ENCODE results near the gene MINDY2.

The MINDY2 gene

DNA sequence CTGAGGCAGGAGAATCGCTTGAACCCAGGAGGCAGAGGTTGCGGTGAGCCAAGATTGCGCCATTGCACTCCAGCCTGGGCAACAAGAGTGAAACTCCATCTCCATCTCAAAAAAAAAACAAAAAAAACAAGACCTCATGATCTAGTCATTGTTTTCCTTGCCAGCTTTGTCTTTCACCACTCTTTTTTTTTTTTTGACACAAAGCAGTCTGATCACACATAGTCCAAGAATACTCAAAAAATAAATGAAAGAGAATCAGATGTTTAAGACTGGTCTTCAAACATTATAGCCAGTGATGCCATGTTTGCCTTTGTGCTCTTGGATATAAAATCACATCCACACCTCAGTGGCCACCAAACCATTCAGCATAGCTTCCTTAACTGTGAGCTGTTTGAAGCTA is 15.8 kb upstream of the MINDY2 start:
- DNase-seq: no peak
- CTCF ChIA-PET: interaction anchor here (0.5 to 1.8 kb wide), 2 partner anchors 9 to 119 kb away, joined by 3 to 7 read pairs; no protein-coding TSS in a partner anchor

GRCh38 chr15:58755956-58756355 is 15.1 kb upstream of the MINDY2 start:
- no peak overlapping the region for H3K27ac ChIP-seq (ENCODE audit: insufficient read depth in 1 of 2, low read depth in 1 of 2, low read length in 2 of 2, poor library complexity in 1 of 2, severe bottlenecking in 2 of 2)
- no peak overlapping the region for H3K4me3 ChIP-seq (ENCODE audit: control insufficient read depth in 1 of 7, extremely low read depth in 1 of 7, insufficient read depth in 4 of 7, low read depth in 2 of 7, low read length in 6 of 7)
- no peaks in the 10 kb centered on the region for H3K36me3 ChIP-seq (ENCODE audit: control insufficient read depth in 4 of 4, insufficient read depth in 4 of 4, low read length in 3 of 4)
- peak in 2 of 3 donors; percentile 17 to 33 for DNase-seq
- 94% methylated on average over 3 of the region's 6 CpGs for WGBS (ENCODE audit: insufficient coverage)
- ChIA-PET CTCF (interaction anchor here (1.8 kb wide), 1 partner anchor 9 kb away, joined by 7 read pairs; no protein-coding TSS in a partner anchor), POLR2A (no interaction called here)
- H3K27me3 ChIP-seq (replicated peaks in 2 of 5; ENCODE audit: control insufficient read depth in 4 of 5, insufficient read depth in 5 of 5, low read length in 4 of 5): no peaks in the 10 kb centered on the region
- no peaks in the 10 kb centered on the region for H3K9me3 ChIP-seq (ENCODE audit: control extremely low read depth in 1 of 5, control insufficient read depth in 4 of 5, insufficient read depth in 2 of 5, low read depth in 1 of 5, low read length in 4 of 5)
- peaks cover 0 to 4% (median 0%) of the 10 kb centered on the region in 4 experiments for H3K4me1 ChIP-seq (ENCODE audit: control extremely low read depth in 1 of 4, control insufficient read depth in 4 of 4, insufficient read depth in 4 of 4, low read length in 3 of 4)

More for the DNA sequence above, 15.8 kb upstream of the MINDY2 start:
- POLR2A ChIA-PET: no interaction called here
- Histone ChIP-seq H3K27ac (ENCODE audit: insufficient read depth in 1 of 2, low read depth in 1 of 2, low read length in 2 of 2, poor library complexity in 1 of 2, severe bottlenecking in 2 of 2) (no peak overlapping the region), H3K9me3 (ENCODE audit: control extremely low read depth in 1 of 5, control insufficient read depth in 4 of 5, insufficient read depth in 2 of 5, low read depth in 1 of 5, low read length in 4 of 5) (no peaks in the 10 kb centered on the region), H3K4me1 (ENCODE audit: control extremely low read depth in 1 of 4, control insufficient read depth in 4 of 4, insufficient read depth in 4 of 4, low read length in 3 of 4) (peaks cover 0 to 9% (median 3%) of the 10 kb centered on the region in 4 experiments), H3K36me3 (ENCODE audit: control insufficient read depth in 4 of 4, insufficient read depth in 4 of 4, low read length in 3 of 4) (no peaks in the 10 kb centered on the region), H3K27me3 (replicated peaks in 2 of 5; ENCODE audit: control insufficient read depth in 4 of 5, insufficient read depth in 5 of 5, low read length in 4 of 5) (no peaks in the 10 kb centered on the region), H3K4me3 (ENCODE audit: control insufficient read depth in 1 of 7, extremely low read depth in 1 of 7, insufficient read depth in 4 of 7, low read depth in 2 of 7, low read length in 6 of 7) (no peak overlapping the region)
- WGBS (ENCODE audit: insufficient coverage): no CpG with 5 or more reads among the region's 3 CpGs

DNA sequence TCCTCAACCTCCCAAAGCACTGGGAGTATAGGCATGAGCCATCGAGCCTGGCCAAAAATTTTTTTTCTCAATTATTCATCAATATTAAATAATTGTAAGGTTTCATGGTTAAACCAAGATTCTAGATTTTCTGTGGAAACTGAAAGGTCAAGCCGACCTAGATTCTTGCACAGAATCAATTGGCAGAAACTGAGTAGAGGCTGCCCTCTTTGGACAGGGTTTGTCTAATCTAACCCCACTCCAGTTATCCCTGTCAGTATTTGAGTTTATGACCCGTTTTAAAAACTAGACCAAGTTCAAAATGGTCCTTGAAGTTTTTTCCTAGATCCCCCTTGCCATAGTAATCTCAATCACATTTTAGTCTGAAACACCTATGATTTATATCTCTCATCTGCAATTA is 13.0 kb upstream of the MINDY2 start:
- DNase-seq: peak in 2 of 3 donors; percentile 15 to 26
- ChIA-PET CTCF (interaction anchor here (0.7 kb wide), 1 partner anchor 319 kb away, joined by 3 read pairs; no protein-coding TSS in a partner anchor), POLR2A (no interaction called here)
- Histone ChIP-seq H3K4me1 (ENCODE audit: control extremely low read depth in 1 of 4, control insufficient read depth in 4 of 4, insufficient read depth in 4 of 4, low read length in 3 of 4) (no peaks in the 10 kb centered on the region), H3K27me3 (replicated peaks in 2 of 5; ENCODE audit: control insufficient read depth in 4 of 5, insufficient read depth in 5 of 5, low read length in 4 of 5) (no peaks in the 10 kb centered on the region), H3K9me3 (ENCODE audit: control extremely low read depth in 1 of 5, control insufficient read depth in 4 of 5, insufficient read depth in 2 of 5, low read depth in 1 of 5, low read length in 4 of 5) (no peaks in the 10 kb centered on the region), H3K36me3 (ENCODE audit: control insufficient read depth in 4 of 4, insufficient read depth in 4 of 4, low read length in 3 of 4) (no peaks in the 10 kb centered on the region), H3K27ac (ENCODE audit: insufficient read depth in 1 of 2, low read depth in 1 of 2, low read length in 2 of 2, poor library complexity in 1 of 2, severe bottlenecking in 2 of 2) (no peak overlapping the region), H3K4me3 (ENCODE audit: control insufficient read depth in 1 of 7, extremely low read depth in 1 of 7, insufficient read depth in 4 of 7, low read depth in 2 of 7, low read length in 6 of 7) (no peak overlapping the region)
- 50% methylated on average over 1 of the region's 3 CpGs for WGBS (ENCODE audit: insufficient coverage)

GRCh38 chr15:58760385-58761009 is 10.6 kb upstream of the MINDY2 start:
- Histone ChIP-seq H3K9me3 (ENCODE audit: control extremely low read depth in 1 of 5, control insufficient read depth in 4 of 5, insufficient read depth in 2 of 5, low read depth in 1 of 5, low read length in 4 of 5) (peaks cover 3 to 7% (median 5%) of the 10 kb centered on the region in 5 experiments), H3K4me1 (ENCODE audit: control extremely low read depth in 1 of 4, control insufficient read depth in 4 of 4, insufficient read depth in 4 of 4, low read length in 3 of 4) (no peaks in the 10 kb centered on the region), H3K4me3 (ENCODE audit: control insufficient read depth in 1 of 7, extremely low read depth in 1 of 7, insufficient read depth in 4 of 7, low read depth in 2 of 7, low read length in 6 of 7) (no peak overlapping the region), H3K36me3 (ENCODE audit: control insufficient read depth in 4 of 4, insufficient read depth in 4 of 4, low read length in 3 of 4) (no peaks in the 10 kb centered on the region), H3K27me3 (replicated peaks in 2 of 5; ENCODE audit: control insufficient read depth in 4 of 5, insufficient read depth in 5 of 5, low read length in 4 of 5) (no peaks in the 10 kb centered on the region), H3K27ac (ENCODE audit: insufficient read depth in 1 of 2, low read depth in 1 of 2, low read length in 2 of 2, poor library complexity in 1 of 2, severe bottlenecking in 2 of 2) (no peak overlapping the region)
- no peak for DNase-seq
- ChIA-PET CTCF (interaction anchor here (0.6 to 1.8 kb wide), 5 partner anchors 9 to 548 kb away, joined by 3 to 6 read pairs (median 4); partner anchors contain the start of genes ADAM10 and MINDY2), POLR2A (no interaction called here)
- WGBS (ENCODE audit: insufficient coverage): 98% methylated on average over 4 of the region's 7 CpGs

DNA sequence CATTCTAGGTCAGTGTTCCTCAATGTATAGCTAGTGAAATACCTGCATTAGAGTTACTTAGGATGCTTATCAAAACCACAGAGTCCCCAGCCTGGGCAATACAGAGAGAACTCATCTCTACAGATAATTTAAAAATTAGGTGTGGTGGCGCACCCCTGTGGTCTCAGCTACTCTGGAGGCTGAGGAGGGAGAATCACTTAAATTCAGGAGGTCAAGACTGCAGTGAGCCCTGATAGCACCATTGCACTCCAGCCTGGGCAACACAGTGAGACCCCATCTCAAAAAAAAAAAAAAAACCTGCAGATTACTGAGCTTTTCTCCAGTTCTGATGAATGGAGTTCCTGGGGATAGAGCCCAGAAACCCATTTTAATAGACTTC is 10.1 kb upstream of the MINDY2 start:
- 100% methylated on average over 1 of the region's 1 CpG for WGBS (ENCODE audit: insufficient coverage)
- Histone ChIP-seq H3K36me3 (ENCODE audit: control insufficient read depth in 4 of 4, insufficient read depth in 4 of 4, low read length in 3 of 4) (no peaks in the 10 kb centered on the region), H3K27ac (ENCODE audit: insufficient read depth in 1 of 2, low read depth in 1 of 2, low read length in 2 of 2, poor library complexity in 1 of 2, severe bottlenecking in 2 of 2) (no peak overlapping the region), H3K27me3 (replicated peaks in 2 of 5; ENCODE audit: control insufficient read depth in 4 of 5, insufficient read depth in 5 of 5, low read length in 4 of 5) (no peaks in the 10 kb centered on the region), H3K4me1 (ENCODE audit: control extremely low read depth in 1 of 4, control insufficient read depth in 4 of 4, insufficient read depth in 4 of 4, low read length in 3 of 4) (no peaks in the 10 kb centered on the region), H3K4me3 (ENCODE audit: control insufficient read depth in 1 of 7, extremely low read depth in 1 of 7, insufficient read depth in 4 of 7, low read depth in 2 of 7, low read length in 6 of 7) (no peak overlapping the region), H3K9me3 (ENCODE audit: control extremely low read depth in 1 of 5, control insufficient read depth in 4 of 5, insufficient read depth in 2 of 5, low read depth in 1 of 5, low read length in 4 of 5) (peaks cover 3 to 7% (median 5%) of the 10 kb centered on the region in 5 experiments)
- no peak for DNase-seq
- ChIA-PET CTCF (interaction anchor here (1.1 to 1.8 kb wide), 3 partner anchors 10 to 548 kb away, joined by 3 to 6 read pairs (median 4); partner anchors contain the start of genes ADAM10 and MINDY2), POLR2A (no interaction called here)

DNA sequence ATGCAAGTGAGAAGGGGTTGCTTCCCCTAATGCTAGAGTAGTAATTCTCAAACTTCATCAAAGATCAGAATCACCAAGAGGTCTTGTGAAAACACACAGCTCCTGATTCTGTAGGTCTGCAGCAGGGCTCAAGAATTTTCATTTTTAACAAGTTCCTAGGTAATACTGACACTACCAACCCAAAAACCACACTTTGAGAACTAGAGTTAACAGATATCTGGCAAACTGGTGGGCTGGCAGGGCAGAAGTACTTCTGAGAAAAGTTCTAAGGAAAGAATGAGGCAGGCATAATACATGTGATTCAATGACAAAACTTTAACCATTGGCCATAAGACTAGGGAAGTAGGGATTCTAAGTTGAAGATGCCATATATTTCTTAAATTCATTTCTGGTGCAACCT is 8.8 kb upstream of the MINDY2 start:
- ChIA-PET POLR2A (no interaction called here), CTCF (no interaction called here)
- DNase-seq: no peak
- no peaks in the 10 kb centered on the region for H3K36me3 ChIP-seq (ENCODE audit: control insufficient read depth in 4 of 4, insufficient read depth in 4 of 4, low read length in 3 of 4)
- H3K27me3 ChIP-seq (replicated peaks in 2 of 5; ENCODE audit: control insufficient read depth in 4 of 5, insufficient read depth in 5 of 5, low read length in 4 of 5): no peaks in the 10 kb centered on the region
- H3K4me1 ChIP-seq (ENCODE audit: control extremely low read depth in 1 of 4, control insufficient read depth in 4 of 4, insufficient read depth in 4 of 4, low read length in 3 of 4): no peaks in the 10 kb centered on the region
- peaks cover 3 to 7% (median 5%) of the 10 kb centered on the region in 5 experiments for H3K9me3 ChIP-seq (ENCODE audit: control extremely low read depth in 1 of 5, control insufficient read depth in 4 of 5, insufficient read depth in 2 of 5, low read depth in 1 of 5, low read length in 4 of 5)
- no peak overlapping the region for H3K4me3 ChIP-seq (ENCODE audit: control insufficient read depth in 1 of 7, extremely low read depth in 1 of 7, insufficient read depth in 4 of 7, low read depth in 2 of 7, low read length in 6 of 7)
- no peak overlapping the region for H3K27ac ChIP-seq (ENCODE audit: insufficient read depth in 1 of 2, low read depth in 1 of 2, low read length in 2 of 2, poor library complexity in 1 of 2, severe bottlenecking in 2 of 2)

DNA sequence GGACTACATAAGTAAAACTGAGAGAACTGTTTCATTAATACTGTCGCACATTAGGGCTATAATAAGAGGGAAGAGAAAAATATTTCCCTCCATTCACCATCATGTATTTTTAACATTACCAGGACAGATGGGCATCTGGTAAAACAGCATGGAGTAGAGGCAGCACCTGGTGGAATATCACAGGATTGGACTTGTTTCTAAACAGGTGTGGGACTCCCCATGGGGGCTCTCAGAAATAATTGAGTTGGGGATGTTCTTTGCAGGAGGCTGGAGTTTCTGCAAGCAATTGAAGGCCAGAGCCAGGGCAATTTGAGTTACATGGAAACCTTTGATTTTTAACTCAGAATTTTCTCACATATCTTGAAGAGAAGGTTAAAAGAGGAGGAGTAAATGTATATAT is 8.4 kb upstream of the MINDY2 start:
- Histone ChIP-seq H3K27ac (ENCODE audit: insufficient read depth in 1 of 2, low read depth in 1 of 2, low read length in 2 of 2, poor library complexity in 1 of 2, severe bottlenecking in 2 of 2) (no peak overlapping the region), H3K9me3 (ENCODE audit: control extremely low read depth in 1 of 5, control insufficient read depth in 4 of 5, insufficient read depth in 2 of 5, low read depth in 1 of 5, low read length in 4 of 5) (peaks cover 3 to 7% (median 5%) of the 10 kb centered on the region in 5 experiments), H3K36me3 (ENCODE audit: control insufficient read depth in 4 of 4, insufficient read depth in 4 of 4, low read length in 3 of 4) (no peaks in the 10 kb centered on the region), H3K27me3 (replicated peaks in 2 of 5; ENCODE audit: control insufficient read depth in 4 of 5, insufficient read depth in 5 of 5, low read length in 4 of 5) (no peaks in the 10 kb centered on the region), H3K4me3 (ENCODE audit: control insufficient read depth in 1 of 7, extremely low read depth in 1 of 7, insufficient read depth in 4 of 7, low read depth in 2 of 7, low read length in 6 of 7) (no peak overlapping the region), H3K4me1 (ENCODE audit: control extremely low read depth in 1 of 4, control insufficient read depth in 4 of 4, insufficient read depth in 4 of 4, low read length in 3 of 4) (no peaks in the 10 kb centered on the region)
- no peak for DNase-seq
- ChIA-PET CTCF (no interaction called here), POLR2A (interaction anchor here (0.9 kb wide), 1 partner anchor 13 kb away, joined by 4 read pairs; no protein-coding TSS in a partner anchor)
- WGBS (ENCODE audit: insufficient coverage): no CpG with 5 or more reads among the region's 1 CpG

Data from common myeloid progenitor, CD34-positive (primary cell).